Measurements from ENCODE around the gene LSM11.
"Not testable (repeated sequence)": the region's sequence is repeated elsewhere in the genome, so short reads cannot be mapped to it uniquely, and the experiment has no call there.

- not testable (repeated sequence) for TF ChIP-seq EZH2 (IDR thresholded peaks at IDR 0.05; ENCODE audit: borderline replicate concordance, insufficient read depth, low read length, poor library complexity, severe bottlenecking); POLR2AphosphoS5 (IDR thresholded peaks at IDR 0.05); MXI1 (conservative IDR thresholded peaks at IDR 0.05; ENCODE audit: poor library complexity, severe bottlenecking); SMC3 (conservative IDR thresholded peaks at IDR 0.05; ENCODE audit: poor library complexity); TAF1 (IDR thresholded peaks at IDR 0.05; ENCODE audit: low read depth)
- TF ChIP-seq, protein P1, sequence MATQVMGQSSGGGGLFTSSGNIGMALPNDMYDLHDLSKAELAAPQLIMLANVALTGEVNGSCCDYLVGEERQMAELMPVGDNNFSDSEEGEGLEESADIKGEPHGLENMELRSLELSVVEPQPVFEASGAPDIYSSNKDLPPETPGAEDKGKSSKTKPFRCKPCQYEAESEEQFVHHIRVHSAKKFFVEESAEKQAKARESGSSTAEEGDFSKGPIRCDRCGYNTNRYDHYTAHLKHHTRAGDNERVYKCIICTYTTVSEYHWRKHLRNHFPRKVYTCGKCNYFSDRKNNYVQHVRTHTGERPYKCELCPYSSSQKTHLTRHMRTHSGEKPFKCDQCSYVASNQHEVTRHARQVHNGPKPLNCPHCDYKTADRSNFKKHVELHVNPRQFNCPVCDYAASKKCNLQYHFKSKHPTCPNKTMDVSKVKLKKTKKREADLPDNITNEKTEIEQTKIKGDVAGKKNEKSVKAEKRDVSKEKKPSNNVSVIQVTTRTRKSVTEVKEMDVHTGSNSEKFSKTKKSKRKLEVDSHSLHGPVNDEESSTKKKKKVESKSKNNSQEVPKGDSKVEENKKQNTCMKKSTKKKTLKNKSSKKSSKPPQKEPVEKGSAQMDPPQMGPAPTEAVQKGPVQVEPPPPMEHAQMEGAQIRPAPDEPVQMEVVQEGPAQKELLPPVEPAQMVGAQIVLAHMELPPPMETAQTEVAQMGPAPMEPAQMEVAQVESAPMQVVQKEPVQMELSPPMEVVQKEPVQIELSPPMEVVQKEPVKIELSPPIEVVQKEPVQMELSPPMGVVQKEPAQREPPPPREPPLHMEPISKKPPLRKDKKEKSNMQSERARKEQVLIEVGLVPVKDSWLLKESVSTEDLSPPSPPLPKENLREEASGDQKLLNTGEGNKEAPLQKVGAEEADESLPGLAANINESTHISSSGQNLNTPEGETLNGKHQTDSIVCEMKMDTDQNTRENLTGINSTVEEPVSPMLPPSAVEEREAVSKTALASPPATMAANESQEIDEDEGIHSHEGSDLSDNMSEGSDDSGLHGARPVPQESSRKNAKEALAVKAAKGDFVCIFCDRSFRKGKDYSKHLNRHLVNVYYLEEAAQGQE (IDR thresholded peaks at IDR 0.05; ENCODE audit: borderline replicate concordance) = not testable (repeated sequence)
- TF ChIP-seq, protein P2, sequence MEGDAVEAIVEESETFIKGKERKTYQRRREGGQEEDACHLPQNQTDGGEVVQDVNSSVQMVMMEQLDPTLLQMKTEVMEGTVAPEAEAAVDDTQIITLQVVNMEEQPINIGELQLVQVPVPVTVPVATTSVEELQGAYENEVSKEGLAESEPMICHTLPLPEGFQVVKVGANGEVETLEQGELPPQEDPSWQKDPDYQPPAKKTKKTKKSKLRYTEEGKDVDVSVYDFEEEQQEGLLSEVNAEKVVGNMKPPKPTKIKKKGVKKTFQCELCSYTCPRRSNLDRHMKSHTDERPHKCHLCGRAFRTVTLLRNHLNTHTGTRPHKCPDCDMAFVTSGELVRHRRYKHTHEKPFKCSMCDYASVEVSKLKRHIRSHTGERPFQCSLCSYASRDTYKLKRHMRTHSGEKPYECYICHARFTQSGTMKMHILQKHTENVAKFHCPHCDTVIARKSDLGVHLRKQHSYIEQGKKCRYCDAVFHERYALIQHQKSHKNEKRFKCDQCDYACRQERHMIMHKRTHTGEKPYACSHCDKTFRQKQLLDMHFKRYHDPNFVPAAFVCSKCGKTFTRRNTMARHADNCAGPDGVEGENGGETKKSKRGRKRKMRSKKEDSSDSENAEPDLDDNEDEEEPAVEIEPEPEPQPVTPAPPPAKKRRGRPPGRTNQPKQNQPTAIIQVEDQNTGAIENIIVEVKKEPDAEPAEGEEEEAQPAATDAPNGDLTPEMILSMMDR (IDR thresholded peaks at IDR 0.05; ENCODE audit: poor library complexity, severe bottlenecking) = not testable (repeated sequence)
These were observed 16.9 kb upstream of the LSM11 start for GRCh38 chr5:157726607-157727006.
